Posterior vena cava (tissue), 2 donors: ENCODE data around the gene TRPM8. TPM values are rescaled to one million over a fixed set of nuclear protein-coding genes. Genes with fewer than 3 reads are reported as not detected.

Source experiments
- total RNA-seq, 2 donors: library from RNA; stranded (reverse); fragmentation: NEBNext Ultra II Directional; extraction: Animal tissue kit (Norgen Biotek cat#: 25700); gene quantifications; one replicate each; pipeline ENCODE4 v1.2.1, GENCODE V29; 2021
- donor health status: DM: yes; HTN: yes; CAD: no.
- donor health status: DM: yes; HTN: yes; CAD: no.

Gene TRPM8
- total RNA-seq, 2 donors from 2014 or later: not detected

Other genes starting within 250 kb of the TRPM8 start
- gene UGT1A9, start 245.5 kb upstream of the TRPM8 start, total RNA-seq: not detected
- not detected for gene UGT1A7, start 235.5 kb upstream of the TRPM8 start, total RNA-seq
- gene UGT1A6, start 224.5 kb upstream of the TRPM8 start, total RNA-seq: not detected
- not detected for gene UGT1A5, start 204.5 kb upstream of the TRPM8 start, total RNA-seq
- gene UGT1A4, start 198.6 kb upstream of the TRPM8 start, total RNA-seq: not detected
- gene UGT1A3, start 188.3 kb upstream of the TRPM8 start, total RNA-seq: not detected
- gene UGT1A1, start 157.1 kb upstream of the TRPM8 start, total RNA-seq: not detected
- gene MROH2A, start 139.0 kb upstream of the TRPM8 start, total RNA-seq: not detected
- gene HJURP, start 62.8 kb upstream of the TRPM8 start, total RNA-seq: under 1 TPM in 1 of 2 donors, not detected in 1; 0.42 TPM
- gene SPP2, start 133.3 kb downstream of the TRPM8 start, total RNA-seq: not detected